ENCODE results near the gene TMEM41B. TPM values are rescaled to one million over a fixed set of nuclear protein-coding genes. Genes with fewer than 3 reads are reported as not detected.

TMEM41B gene
- total and polyA plus RNA-seq, 2 of the 8 experiments (the other 6 are each of a cell fraction or from before 2014, with no cell fraction given): 24.3 to 50.1 TPM

DNA sequence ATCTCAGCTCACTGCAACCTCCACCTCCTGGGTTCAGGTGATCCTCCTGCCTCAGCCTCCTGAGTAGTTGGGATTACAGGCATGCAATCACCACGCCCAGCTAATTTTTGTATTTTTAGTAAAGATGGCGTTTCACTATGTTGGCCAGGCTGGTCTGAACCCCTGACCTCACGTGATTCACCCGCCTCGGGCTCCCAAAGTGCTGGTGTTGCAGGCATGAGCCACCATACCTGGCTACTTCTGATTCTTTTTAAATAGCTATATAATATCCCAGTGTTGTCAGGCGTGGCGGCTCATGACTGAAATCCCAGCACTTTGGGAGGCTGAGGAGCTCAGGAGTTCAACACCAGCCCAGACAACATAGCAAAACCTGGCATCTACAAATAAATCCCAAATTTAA is 20.7 kb downstream of the TMEM41B start (continued):
- TF ChIP-seq, protein P1, sequence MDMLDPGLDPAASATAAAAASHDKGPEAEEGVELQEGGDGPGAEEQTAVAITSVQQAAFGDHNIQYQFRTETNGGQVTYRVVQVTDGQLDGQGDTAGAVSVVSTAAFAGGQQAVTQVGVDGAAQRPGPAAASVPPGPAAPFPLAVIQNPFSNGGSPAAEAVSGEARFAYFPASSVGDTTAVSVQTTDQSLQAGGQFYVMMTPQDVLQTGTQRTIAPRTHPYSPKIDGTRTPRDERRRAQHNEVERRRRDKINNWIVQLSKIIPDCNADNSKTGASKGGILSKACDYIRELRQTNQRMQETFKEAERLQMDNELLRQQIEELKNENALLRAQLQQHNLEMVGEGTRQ (IDR thresholded peaks at IDR 0.05; ENCODE audit: low read length): no peak
- TF ChIP-seq SP1 (IDR thresholded peaks at IDR 0.05; ENCODE audit: low read depth, low read length) (no peak), ZNF274 (IDR thresholded peaks at IDR 0.05; ENCODE audit: borderline replicate concordance, extremely low read depth, low read length) (no peak), BACH1 (IDR thresholded peaks at IDR 0.05; ENCODE audit: low read length) (no peak), PHF8 (conservative IDR thresholded peaks at IDR 0.05; ENCODE audit: low read depth, low read length) (no peak), RFX5 (IDR thresholded peaks at IDR 0.05; ENCODE audit: borderline replicate concordance, low read depth, low read length) (no peak), MAFK (IDR thresholded peaks at IDR 0.05; ENCODE audit: low read depth, low read length) (no peak), SIX5 (IDR thresholded peaks at IDR 0.05; ENCODE audit: low read depth, low read length) (no peak), CHD7 (IDR thresholded peaks at IDR 0.05; ENCODE audit: insufficient replicate concordance, low read length) (no peak)

All from H1 (cell line).